ENCODE data around the gene FKBP1A.

GRCh38 chr20:1422753-1423152, 29.9 kb upstream of the FKBP1A start:
- no peak for TF ChIP-seq CTCF (IDR thresholded peaks at IDR 0.05; ENCODE audit: low read depth, low read length)
- TF ChIP-seq, protein P1, sequence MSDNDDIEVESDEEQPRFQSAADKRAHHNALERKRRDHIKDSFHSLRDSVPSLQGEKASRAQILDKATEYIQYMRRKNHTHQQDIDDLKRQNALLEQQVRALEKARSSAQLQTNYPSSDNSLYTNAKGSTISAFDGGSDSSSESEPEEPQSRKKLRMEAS (IDR thresholded peaks at IDR 0.05; ENCODE audit: low read depth, low read length) = no peak
